IMR-90 (cell line): Measurements from ENCODE around the gene IGFBP5. TPM values are rescaled to one million over a fixed set of nuclear protein-coding genes. Genes with fewer than 3 reads are reported as not detected.

Source experiments
- polyA plus RNA-seq, 3 experiments: library from polyadenylated mRNA; depleted of rRNA; stranded (reverse); fragments of >200 nt; gene quantifications; 2 replicates each; pipeline ENCODE4 v1.2.3, GENCODE V29; 2012; ENCODE audit warnings: low replicate concordance in 1 of 3
- total RNA-seq: library from RNA; depleted of rRNA; stranded (reverse); fragments of >200 nt; gene quantifications from 2 replicates; pipeline ENCODE4 v1.2.3, GENCODE V29; 2012; rRNA removed

Gene IGFBP5
- total and polyA plus RNA-seq, 2 of the 4 experiments (the other 2 are of a cell fraction), result 392 to 1,339 TPM

Other genes starting within 250 kb of the IGFBP5 start
- 341 and 804 TPM in 2 replicates for gene RPL37A, start 196.7 kb downstream of the IGFBP5 start, total RNA-seq
- 1,504 and 1,572 TPM in 2 replicates for gene RPL37A, start 196.7 kb downstream of the IGFBP5 start, polyA plus RNA-seq (2012; rRNA removed)
- 33.5 and 36.7 TPM in 2 replicates for gene IGFBP2, start 62.1 kb downstream of the IGFBP5 start, total RNA-seq
- gene IGFBP2, start 62.1 kb downstream of the IGFBP5 start, polyA plus RNA-seq (2012; rRNA removed), result 236 and 257 TPM in 2 replicates
- not detected in 2 replicates for gene TNP1, start 164.5 kb upstream of the IGFBP5 start, total RNA-seq
- not detected in 2 replicates for gene TNP1, start 164.5 kb upstream of the IGFBP5 start, polyA plus RNA-seq (2012; rRNA removed)